HG02571 (cell line): ENCODE data around the gene PIP5K1C.

Experiments
- ATAC-seq: cut with Tn5 transposase; IDR thresholded peaks from one replicate; pipeline ENCODE4 v1.9.1; 2021; ENCODE audit warnings: mild to moderate bottlenecking, moderate library complexity; ENCODE audit not compliant: unreplicated experiment

PIP5K1C gene

GRCh38 chr19:3695124-3695733 is 5.0 kb downstream of the PIP5K1C start:
- no peak for ATAC-seq

DNA sequence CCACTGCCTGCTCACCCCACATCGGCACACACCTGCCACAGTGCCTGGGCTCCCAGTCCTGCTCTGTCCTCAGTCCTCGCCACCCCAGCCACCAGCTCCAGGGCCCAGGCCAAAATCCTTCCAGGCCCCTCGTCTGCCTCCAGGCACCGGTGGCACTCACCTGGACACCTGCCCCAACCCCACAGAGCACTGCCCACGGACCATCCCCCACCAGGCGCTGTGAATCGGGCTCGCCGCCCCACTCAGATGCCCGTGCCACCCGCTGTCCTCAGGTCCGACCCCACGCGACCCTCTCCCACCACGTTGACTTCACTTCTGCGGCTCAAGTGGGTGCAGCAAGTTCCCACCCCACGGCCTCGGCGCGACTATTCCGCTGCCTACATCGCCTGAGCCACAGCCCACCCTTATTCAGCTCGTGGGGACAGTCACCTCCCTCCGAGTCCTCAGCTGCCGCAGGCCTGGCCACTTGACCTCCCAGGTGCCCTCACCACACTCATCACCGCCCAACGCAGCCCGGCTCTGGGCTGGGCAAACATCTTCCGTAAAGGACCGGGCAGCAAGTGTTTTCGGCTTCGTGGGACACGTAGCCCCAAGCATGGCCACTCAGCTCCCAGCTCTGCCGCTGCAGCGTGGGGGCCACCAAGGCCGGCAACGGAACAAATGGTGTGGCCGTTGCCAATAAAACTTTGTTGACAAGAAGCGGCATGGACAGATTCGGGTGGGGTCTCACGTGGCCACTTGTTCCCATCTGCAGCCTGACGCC is 5.7 kb downstream of the PIP5K1C start:
- ATAC-seq, result no peak

DNA sequence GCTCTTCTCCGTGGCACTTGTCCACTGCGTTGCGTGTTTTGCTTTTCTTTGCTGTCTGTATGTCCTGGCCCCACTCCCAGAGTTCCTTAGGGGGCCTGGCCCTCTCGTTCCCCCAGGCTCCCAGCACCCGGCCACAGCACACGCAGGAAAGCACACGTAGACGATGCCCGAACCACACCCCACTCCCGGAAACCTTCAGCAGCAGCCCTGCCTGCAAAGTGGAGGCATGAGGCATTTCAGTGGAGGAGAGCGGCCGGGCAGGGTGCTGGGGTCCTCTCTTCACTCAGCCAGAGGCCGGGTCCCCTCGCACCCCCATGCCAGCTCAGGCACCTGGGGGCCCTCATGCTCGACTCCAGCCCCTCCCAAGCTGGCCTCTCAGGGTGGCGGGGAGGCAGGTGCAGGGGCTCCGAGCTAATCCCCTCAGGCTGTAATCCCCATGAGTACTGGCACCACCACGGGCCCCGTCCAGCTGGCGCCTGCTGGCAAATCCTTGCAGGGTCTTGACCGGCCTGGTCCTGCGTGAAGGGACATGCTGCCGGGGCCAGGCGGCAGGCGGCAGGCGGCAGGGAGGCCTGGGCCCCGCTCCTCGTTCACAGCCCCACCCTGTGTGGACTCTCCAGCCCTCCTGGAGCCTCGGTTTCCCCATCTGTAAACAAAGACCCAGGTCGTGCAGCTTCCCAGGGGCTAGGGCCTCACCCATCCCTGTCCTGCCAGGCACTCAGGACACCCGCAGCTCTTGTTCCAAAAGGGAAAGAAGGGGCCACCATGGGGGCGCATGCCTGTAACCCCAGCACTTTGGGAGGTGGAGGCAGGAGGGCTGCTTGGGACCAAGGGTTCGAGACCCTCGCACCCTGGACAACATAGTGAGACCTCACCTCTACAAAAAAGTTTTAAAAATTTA is 7.0 kb downstream of the PIP5K1C start:
- no peak for ATAC-seq

DNA sequence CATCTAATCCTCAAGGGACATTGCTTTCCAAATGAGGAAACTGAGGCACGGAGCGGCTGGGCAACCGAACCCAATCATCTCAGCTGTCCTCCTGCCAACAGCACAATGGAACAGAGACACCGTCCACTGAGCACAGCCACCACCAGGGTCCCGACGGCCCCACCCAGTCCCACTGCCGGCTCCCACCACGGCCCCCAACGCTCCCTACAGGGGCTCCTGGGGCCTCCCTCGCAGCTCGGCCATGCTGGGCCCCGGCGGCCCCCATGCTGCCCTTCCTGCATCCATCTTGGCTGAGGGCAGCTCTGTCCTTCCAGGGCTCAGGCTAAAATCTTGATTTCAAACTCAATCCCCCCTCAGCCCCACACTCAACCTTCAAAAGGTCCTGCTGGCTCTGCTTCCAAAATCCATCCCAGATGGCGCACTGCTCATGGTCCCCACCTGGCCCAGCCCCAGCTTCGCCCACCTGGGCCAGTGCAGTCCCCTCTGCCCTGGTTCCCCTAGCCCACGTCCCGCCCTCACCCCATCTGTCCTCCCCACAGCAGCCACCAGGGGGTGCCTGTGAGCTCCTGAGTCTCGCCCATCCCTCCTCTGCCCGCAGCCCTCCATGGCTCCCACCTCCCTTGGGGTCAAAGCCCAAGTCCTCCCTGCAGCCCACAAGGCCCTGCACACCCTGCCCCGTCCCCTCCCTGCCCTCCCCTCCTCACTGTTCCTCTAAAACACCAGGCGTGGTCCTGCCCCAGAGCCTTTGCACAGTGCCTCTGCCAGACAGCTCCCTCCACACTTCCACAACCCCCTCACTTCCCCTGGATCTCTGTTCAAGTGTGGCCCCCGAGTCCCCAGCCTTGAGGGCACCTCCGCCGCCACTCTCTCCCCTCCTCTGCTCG is 7.9 kb downstream of the PIP5K1C start:
- no peak for ATAC-seq

GRCh38 chr19:3691726-3692125 is 8.5 kb downstream of the PIP5K1C start:
- ATAC-seq, result no peak

DNA sequence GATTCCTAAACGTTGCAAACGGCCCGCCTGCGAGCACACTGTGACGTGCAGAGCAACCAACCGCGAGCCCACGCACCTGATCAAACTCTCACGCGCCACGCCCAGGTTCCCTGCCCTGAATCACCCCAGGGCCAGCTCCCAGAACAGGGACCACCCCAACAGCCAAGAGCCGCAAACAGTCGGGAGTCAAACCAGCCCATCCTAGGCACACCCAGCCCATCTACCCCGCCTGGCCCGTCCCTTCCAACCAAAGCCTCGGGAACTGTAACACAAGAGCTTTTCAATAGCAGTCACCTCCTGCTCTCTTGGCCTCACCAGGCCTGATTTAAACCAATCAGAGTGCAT is 8.9 kb downstream of the PIP5K1C start:
- no peak for ATAC-seq

GRCh38 chr19:3690551-3691371 is 9.5 kb downstream of the PIP5K1C start:
- ATAC-seq, result no peak

DNA sequence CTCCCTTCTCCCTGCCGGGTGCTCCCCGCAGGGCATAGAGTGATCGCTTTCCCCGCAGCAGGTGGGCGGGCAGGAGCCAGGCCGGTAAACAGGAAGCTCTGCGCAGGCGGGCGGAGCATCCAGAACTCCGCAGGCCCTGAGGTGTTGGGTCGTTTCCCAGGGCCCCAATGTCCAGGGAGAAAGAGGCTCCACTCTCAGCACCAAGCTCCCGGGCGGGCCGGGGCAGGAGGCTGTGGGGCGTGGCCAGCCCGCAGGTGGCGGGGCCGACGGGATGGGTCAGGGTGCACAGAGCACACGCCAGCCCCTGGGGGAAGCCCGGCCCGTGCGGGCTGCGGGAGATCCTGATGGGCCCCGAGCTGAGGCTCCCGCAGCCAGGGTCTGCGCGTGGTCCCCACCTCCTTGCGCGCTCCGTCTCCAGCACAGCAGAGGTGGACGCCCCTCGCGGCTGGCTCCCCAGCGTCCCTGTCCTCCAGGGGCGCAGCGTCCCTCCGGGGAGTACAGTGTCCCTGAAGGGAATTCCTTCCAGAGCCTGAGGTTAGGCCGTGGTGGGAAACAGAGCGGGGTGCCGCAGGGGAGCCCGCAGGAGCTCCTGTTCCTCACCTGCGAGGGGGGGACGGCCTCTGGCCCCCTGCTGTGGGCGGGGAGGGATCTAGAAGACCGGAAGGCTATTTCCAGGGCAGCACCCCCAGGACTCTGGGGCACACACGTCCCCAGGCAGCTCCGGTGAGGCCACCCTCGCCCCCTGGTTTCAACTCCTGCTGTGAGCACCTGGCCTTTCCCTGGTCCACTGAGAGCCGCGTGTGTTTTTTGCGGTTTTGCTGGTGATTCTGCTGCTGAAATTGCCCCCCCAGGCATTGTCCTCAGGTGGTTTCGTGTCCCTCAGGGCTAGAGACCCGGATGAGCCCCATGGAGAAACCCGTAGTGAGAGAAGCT is 12.2 kb downstream of the PIP5K1C start:
- ATAC-seq, result no peak

GRCh38 chr19:3687393-3687773 is 12.9 kb downstream of the PIP5K1C start:
- no peak for ATAC-seq

- ATAC-seq, result no peak
Observed at GRCh38 chr19:3684817-3685410, 15.4 kb downstream of the PIP5K1C start.

GRCh38 chr19:3684054-3684816 is 16.0 kb downstream of the PIP5K1C start:
- no peak for ATAC-seq

GRCh38 chr19:3683405-3684053 is 16.7 kb downstream of the PIP5K1C start:
- no peak for ATAC-seq

DNA sequence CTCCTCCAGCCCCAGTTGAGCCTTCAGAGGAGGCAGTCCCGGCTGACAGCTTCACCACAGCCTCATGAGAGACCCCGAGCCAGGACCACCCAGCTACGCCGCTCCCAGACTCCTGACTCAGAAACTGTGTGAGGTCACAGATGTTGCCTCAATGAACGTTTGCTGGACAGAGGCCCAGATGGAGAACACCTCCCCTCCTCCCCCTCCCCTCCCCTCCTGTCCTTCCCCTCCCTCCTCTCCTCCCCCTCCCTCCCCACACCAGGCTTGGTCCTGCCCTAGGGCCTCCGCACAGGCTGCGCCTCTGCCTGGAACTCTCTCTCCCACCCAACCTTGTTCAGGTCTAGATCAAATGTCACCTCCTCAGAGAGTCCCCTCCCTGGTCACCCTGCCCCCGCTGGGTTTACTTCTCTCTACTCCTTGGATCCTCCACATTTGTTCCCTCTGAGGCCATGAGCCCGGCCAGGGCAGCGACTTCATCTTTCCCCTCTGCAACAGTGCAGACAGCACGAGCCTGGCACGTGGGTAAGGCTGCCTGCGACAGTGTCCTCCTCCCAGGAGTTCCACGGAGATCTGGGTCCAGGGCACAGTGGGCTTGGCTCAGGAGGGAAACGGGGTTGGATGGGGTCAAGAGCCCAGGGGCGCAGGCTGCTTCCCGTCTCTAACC is 17.4 kb downstream of the PIP5K1C start:
- no peak for ATAC-seq

GRCh38 chr19:3682286-3682685 is 18.0 kb downstream of the PIP5K1C start:
- no peak for ATAC-seq

DNA sequence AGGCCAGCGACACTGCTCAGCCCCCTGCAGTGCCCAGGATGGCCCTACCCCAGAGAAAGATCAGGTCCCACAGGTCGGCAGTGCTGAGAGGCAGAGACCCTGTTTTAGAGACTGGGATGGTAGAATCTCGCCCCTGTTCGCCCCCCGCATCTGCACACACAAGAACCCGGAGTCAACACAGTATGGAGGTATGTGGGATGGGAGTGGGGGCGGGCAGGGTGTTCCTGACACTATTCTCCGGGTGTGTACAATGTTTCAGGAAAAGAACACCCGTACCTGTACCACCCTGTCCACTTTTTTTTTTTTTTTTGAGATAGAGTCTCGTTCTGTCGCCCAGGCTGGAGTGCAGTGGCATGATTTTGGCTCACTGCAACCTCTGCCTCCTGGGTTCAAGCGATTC is 19.3 kb downstream of the PIP5K1C start:
- ATAC-seq, result no peak

DNA sequence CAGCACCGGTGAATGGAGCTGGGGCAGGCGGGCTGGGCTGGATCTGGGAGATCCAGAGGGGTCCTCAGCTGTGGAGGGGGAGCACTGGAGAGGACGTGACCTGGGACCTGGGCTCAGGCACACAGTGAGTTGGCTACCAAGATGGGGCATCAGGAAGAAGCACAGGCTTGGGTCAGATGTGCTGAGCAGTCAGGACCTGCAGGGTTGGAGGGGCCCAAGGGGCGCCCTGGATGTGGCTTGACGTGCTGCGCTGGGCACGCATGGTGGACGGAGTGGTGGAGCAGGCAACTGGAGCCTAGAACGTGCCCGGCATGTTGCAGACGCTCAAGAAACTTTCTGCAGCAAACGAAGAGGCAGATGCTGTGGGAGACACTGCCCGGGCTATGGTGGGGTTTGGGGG is 20.7 kb downstream of the PIP5K1C start:
- no peak for ATAC-seq

- ATAC-seq, result no peak
Observed at GRCh38 chr19:3679138-3679537, 21.1 kb downstream of the PIP5K1C start.
